GM12891 (cell line): Measurements from ENCODE around the gene MYG1.

ENCODE experiments used
- POLR2A ChIP-seq: IDR thresholded peaks from 2 replicates; pipeline ENCODE4 v1.6.1; 2011; ENCODE audit warnings: low read depth, low read length, control low read depth
- POLR2AphosphoS5 ChIP-seq: IDR thresholded peaks from 2 replicates; pipeline ENCODE4 v1.6.1; 2011; ENCODE audit warnings: low read depth, low read length, control low read depth
- POU2F2 ChIP-seq: IDR thresholded peaks from 2 replicates; pipeline ENCODE4 v1.6.1; 2011; ENCODE audit warnings: low read depth, mild to moderate bottlenecking, control low read depth, low read length, moderate library complexity

- TF ChIP-seq POLR2A (no peak), POLR2AphosphoS5 (no peak), POU2F2 (no peak)
Measured at GRCh38 chr12:53306826-53307225, 7.3 kb downstream of the MYG1 start.
